ENCODE results near the gene STK32C.

The STK32C gene

DNA sequence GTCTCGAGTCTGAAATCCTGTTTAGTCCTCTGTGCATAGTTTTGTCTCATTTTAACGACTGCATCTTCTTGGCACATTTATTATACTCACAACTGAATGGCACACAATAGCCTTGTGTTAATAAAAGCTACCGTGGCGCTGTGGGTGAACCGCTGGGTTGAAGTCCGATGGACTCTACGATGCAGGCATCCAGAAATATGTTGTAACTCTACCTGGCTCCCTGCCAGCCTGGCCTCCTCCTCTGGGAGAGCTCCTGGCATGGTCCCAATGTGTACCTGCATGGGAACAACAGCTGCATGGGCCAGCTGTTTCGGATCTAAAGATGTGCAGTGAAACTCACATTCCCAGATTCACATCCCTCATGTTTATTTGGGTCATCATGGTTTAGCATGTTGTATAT is 124.7 kb downstream of the STK32C start:
- H3K79me2 ChIP-seq (ENCODE audit: control insufficient read depth, insufficient read depth, low read length): no peaks in the 10 kb centered on the region
- DNase-seq: no peak
- H3K9ac ChIP-seq (ENCODE audit: low read length): no peak overlapping the region
- peaks cover 24% of the 10 kb centered on the region for H3K27me3 ChIP-seq (ENCODE audit: insufficient read depth, low read length, poor library complexity)
- no peaks in the 10 kb centered on the region for H3K79me1 ChIP-seq (ENCODE audit: low read length)
- no peak overlapping the region for H4K8ac ChIP-seq (ENCODE audit: low read depth, low read length)
- WGBS (ENCODE audit: extremely low coverage, insufficient coverage, low lambda C conversion rate): no CpG with 5 or more reads among the region's 8 CpGs
- no peak overlapping the region for H3K27ac ChIP-seq (ENCODE audit: low read depth, low read length)
- H2BK120ac ChIP-seq (ENCODE audit: low read depth, low read length): no peak overlapping the region
- H3K56ac ChIP-seq (ENCODE audit: low read length): no peak overlapping the region
- H3K23ac ChIP-seq (ENCODE audit: low read length): no peak overlapping the region
- H3K4ac ChIP-seq (ENCODE audit: low read depth, low read length): no peak overlapping the region
- H3K4me3 ChIP-seq (ENCODE audit: low read length): no peak overlapping the region
- H4K5ac ChIP-seq (ENCODE audit: low read length): no peak overlapping the region
- no peak overlapping the region for H2AK5ac ChIP-seq (ENCODE audit: low read length)
- no peak overlapping the region for H3K4me2 ChIP-seq (ENCODE audit: low read length)
- H3K18ac ChIP-seq (ENCODE audit: low read length): no peak overlapping the region
- H2BK5ac ChIP-seq (ENCODE audit: low read length): no peak overlapping the region
- no peaks in the 10 kb centered on the region for H3K36me3 ChIP-seq (ENCODE audit: control insufficient read depth, insufficient read depth, low read length)
- H2BK15ac ChIP-seq (replicated peaks; ENCODE audit: low read depth): no peak overlapping the region
- H3K4me1 ChIP-seq (ENCODE audit: control insufficient read depth, low read depth, low read length): no peaks in the 10 kb centered on the region

DNA sequence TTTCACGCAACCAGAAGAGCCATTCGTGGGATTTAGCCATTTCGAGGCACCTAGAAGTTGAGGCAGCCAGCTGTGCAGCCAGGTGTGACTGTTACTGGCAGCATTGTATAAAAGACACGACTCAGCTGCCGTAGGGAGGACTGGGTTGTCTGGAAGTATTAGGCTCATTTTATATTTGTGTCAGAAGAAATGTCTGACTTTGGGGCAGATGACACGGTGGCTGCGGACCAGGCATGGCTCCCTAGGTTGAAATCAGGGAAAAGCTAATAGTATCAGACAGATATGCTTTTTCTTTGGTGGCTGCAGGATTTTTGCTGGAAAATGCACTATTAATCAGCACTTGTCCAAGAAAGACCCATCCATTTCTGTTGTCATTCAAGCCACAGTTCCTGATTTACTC is 125.2 kb downstream of the STK32C start:
- Histone ChIP-seq H2BK120ac (ENCODE audit: low read depth, low read length) (no peak overlapping the region), H4K5ac (ENCODE audit: low read length) (no peak overlapping the region), H4K8ac (ENCODE audit: low read depth, low read length) (no peak overlapping the region), H3K36me3 (ENCODE audit: control insufficient read depth, insufficient read depth, low read length) (no peaks in the 10 kb centered on the region), H2BK15ac (replicated peaks; ENCODE audit: low read depth) (no peak overlapping the region), H3K4me3 (ENCODE audit: low read length) (no peak overlapping the region), H3K4ac (ENCODE audit: low read depth, low read length) (no peak overlapping the region), H3K4me1 (ENCODE audit: control insufficient read depth, low read depth, low read length) (no peaks in the 10 kb centered on the region), H3K79me1 (ENCODE audit: low read length) (no peaks in the 10 kb centered on the region), H3K56ac (ENCODE audit: low read length) (no peak overlapping the region), H2AK5ac (ENCODE audit: low read length) (no peak overlapping the region), H3K4me2 (ENCODE audit: low read length) (no peak overlapping the region), H3K18ac (ENCODE audit: low read length) (no peak overlapping the region), H3K27ac (ENCODE audit: low read depth, low read length) (no peak overlapping the region), H3K79me2 (ENCODE audit: control insufficient read depth, insufficient read depth, low read length) (no peaks in the 10 kb centered on the region), H3K23ac (ENCODE audit: low read length) (no peak overlapping the region), H3K27me3 (ENCODE audit: insufficient read depth, low read length, poor library complexity) (peaks cover 19% of the 10 kb centered on the region), H3K9ac (ENCODE audit: low read length) (no peak overlapping the region), H2BK5ac (ENCODE audit: low read length) (no peak overlapping the region)
- WGBS (ENCODE audit: extremely low coverage, insufficient coverage, low lambda C conversion rate): no CpG with 5 or more reads among the region's 7 CpGs
- no peak for DNase-seq

DNA sequence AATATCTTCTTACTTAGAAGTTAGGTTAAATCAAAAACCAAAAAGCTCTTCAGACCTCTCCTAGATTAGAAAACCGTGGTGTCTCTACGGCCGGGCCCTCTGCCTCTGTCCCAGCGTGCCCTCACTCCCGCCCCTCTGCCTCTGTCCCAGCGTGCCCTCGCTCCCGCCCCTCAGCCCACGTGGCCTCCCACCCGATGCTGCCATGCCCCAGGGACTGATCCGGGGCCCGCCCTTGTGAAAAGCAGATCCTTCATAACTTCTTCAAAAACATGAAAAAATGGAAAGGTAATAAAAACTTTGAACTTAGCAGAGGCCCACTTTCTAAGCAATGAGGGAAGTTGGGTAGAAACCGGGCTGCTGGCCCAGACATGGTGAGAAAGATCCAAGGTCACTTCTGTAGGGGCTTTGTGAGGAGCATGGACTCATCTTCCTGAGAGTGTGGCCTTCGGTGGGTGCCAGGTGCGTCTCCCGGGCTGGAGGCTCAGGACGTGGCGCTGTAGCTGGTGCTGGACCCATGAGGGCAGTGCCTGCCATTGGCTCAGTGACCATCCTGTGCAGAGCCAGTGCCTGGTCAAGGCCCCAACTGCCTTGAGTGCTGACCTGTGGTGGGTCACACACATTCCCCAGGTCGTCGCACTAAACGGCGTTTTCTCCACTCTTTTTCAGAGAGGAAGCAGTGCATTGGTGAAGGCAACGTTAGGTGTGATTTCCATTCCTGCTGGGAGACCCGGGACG is 125.9 kb downstream of the STK32C start:
- Histone ChIP-seq H3K18ac (ENCODE audit: low read length) (no peak overlapping the region), H3K36me3 (ENCODE audit: control insufficient read depth, insufficient read depth, low read length) (no peaks in the 10 kb centered on the region), H3K4me3 (ENCODE audit: low read length) (no peak overlapping the region), H4K5ac (ENCODE audit: low read length) (no peak overlapping the region), H3K23ac (ENCODE audit: low read length) (no peak overlapping the region), H3K4ac (ENCODE audit: low read depth, low read length) (no peak overlapping the region), H3K4me1 (ENCODE audit: control insufficient read depth, low read depth, low read length) (no peaks in the 10 kb centered on the region), H3K27me3 (ENCODE audit: insufficient read depth, low read length, poor library complexity) (peaks cover 15% of the 10 kb centered on the region), H2BK5ac (ENCODE audit: low read length) (no peak overlapping the region), H3K56ac (ENCODE audit: low read length) (no peak overlapping the region), H3K4me2 (ENCODE audit: low read length) (no peak overlapping the region), H3K9ac (ENCODE audit: low read length) (no peak overlapping the region), H3K79me1 (ENCODE audit: low read length) (no peaks in the 10 kb centered on the region), H3K27ac (ENCODE audit: low read depth, low read length) (no peak overlapping the region), H2AK5ac (ENCODE audit: low read length) (no peak overlapping the region), H2BK15ac (replicated peaks; ENCODE audit: low read depth) (no peak overlapping the region), H3K79me2 (ENCODE audit: control insufficient read depth, insufficient read depth, low read length) (no peaks in the 10 kb centered on the region), H4K8ac (ENCODE audit: low read depth, low read length) (no peak overlapping the region), H2BK120ac (ENCODE audit: low read depth, low read length) (no peak overlapping the region)
- no CpG with 5 or more reads among the region's 25 CpGs for WGBS (ENCODE audit: extremely low coverage, insufficient coverage, low lambda C conversion rate)
- DNase-seq: no peak

DNA sequence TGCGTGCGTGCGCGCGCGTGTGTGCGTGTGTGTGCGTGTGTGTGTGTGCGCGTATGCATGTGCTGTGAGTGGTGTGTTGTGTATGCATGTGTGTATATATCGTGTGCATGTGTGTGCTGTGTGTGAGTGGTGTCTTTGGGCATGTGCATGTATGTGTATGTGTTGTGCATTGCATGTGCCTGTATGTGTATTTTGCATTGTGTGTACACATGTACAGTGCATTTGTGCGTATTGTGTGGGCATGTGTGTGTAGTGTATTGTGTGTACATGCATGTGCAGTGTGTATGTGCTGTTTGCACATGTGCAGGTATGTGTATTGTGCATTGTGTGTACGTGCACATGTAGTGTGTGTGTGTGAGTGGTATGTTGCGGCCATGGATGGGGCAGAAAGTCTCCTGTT is 127.0 kb downstream of the STK32C start:
- H4K5ac ChIP-seq (ENCODE audit: low read length): no peak overlapping the region
- no CpG with 5 or more reads among the region's 14 CpGs for WGBS (ENCODE audit: extremely low coverage, insufficient coverage, low lambda C conversion rate)

DNA sequence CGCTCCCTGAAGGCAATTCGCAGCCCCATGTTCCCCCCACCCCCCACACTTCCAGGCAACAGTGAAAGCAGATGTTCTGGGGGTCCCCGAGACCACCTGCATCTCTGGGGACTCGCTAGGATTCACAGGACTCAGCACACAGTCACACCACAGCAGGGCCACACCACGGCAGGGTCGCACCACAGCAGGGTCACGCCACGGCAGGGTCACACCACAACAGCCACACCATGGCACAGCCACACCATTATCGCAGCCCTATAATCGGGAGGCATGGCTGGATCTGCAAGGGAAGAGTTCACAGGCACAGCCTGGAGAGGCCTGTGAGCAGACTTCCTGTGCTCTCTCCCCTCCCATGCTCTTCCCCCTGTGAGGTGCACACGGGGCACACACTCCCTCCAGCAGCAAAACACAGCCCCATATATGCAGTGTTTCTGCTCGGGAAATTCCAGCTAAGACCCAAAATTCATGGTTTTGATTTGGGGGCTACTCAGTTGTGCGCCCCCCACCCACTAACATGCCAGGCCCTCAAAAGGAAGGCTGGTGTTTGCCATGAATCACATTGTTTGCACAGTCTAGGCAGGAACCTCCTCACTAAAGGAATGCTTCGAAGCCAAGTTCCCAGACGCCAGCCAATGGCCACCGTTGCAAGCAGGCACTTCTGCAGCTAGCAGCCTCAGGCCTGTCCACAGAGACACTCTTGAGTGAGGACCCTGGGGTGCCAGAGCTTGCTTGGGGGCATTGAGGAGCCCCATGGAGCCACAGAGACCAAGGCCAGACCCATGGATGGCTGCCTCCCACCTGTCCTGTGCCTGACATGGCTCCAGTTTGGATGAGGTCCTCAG is 128.0 kb downstream of the STK32C start:
- Histone ChIP-seq H3K23ac (ENCODE audit: low read length) (no peak overlapping the region), H2BK5ac (ENCODE audit: low read length) (no peak overlapping the region), H2BK120ac (ENCODE audit: low read depth, low read length) (no peak overlapping the region), H3K27me3 (ENCODE audit: insufficient read depth, low read length, poor library complexity) (peaks cover 2% of the 10 kb centered on the region), H2AK5ac (ENCODE audit: low read length) (no peak overlapping the region), H3K18ac (ENCODE audit: low read length) (no peak overlapping the region), H3K56ac (ENCODE audit: low read length) (no peak overlapping the region), H3K4ac (ENCODE audit: low read depth, low read length) (no peak overlapping the region), H2BK15ac (replicated peaks; ENCODE audit: low read depth) (no peak overlapping the region), H4K8ac (ENCODE audit: low read depth, low read length) (no peak overlapping the region), H3K9ac (ENCODE audit: low read length) (no peak overlapping the region), H3K4me1 (ENCODE audit: control insufficient read depth, low read depth, low read length) (no peaks in the 10 kb centered on the region), H3K4me2 (ENCODE audit: low read length) (no peak overlapping the region), H3K4me3 (ENCODE audit: low read length) (no peak overlapping the region), H3K79me1 (ENCODE audit: low read length) (no peaks in the 10 kb centered on the region), H3K79me2 (ENCODE audit: control insufficient read depth, insufficient read depth, low read length) (no peaks in the 10 kb centered on the region), H3K27ac (ENCODE audit: low read depth, low read length) (no peak overlapping the region), H4K5ac (ENCODE audit: low read length) (no peak overlapping the region), H3K36me3 (ENCODE audit: control insufficient read depth, insufficient read depth, low read length) (no peaks in the 10 kb centered on the region)
- WGBS (ENCODE audit: extremely low coverage, insufficient coverage, low lambda C conversion rate): no CpG with 5 or more reads among the region's 16 CpGs
- DNase-seq: no peak

More for the DNA sequence above, 127.0 kb downstream of the STK32C start:
- H3K18ac ChIP-seq (ENCODE audit: low read length): no peak overlapping the region
- H2BK120ac ChIP-seq (ENCODE audit: low read depth, low read length): no peak overlapping the region
- H3K4me2 ChIP-seq (ENCODE audit: low read length): no peak overlapping the region
- H3K23ac ChIP-seq (ENCODE audit: low read length): no peak overlapping the region
- H4K8ac ChIP-seq (ENCODE audit: low read depth, low read length): no peak overlapping the region
- no peak for DNase-seq
- no peaks in the 10 kb centered on the region for H3K36me3 ChIP-seq (ENCODE audit: control insufficient read depth, insufficient read depth, low read length)
- no peak overlapping the region for H3K27ac ChIP-seq (ENCODE audit: low read depth, low read length)
- H2BK5ac ChIP-seq (ENCODE audit: low read length): no peak overlapping the region
- H3K4ac ChIP-seq (ENCODE audit: low read depth, low read length): no peak overlapping the region
- no peak overlapping the region for H2AK5ac ChIP-seq (ENCODE audit: low read length)
- no peak overlapping the region for H3K4me3 ChIP-seq (ENCODE audit: low read length)
- H3K27me3 ChIP-seq (ENCODE audit: insufficient read depth, low read length, poor library complexity): peaks cover 12% of the 10 kb centered on the region
- no peak overlapping the region for H3K56ac ChIP-seq (ENCODE audit: low read length)
- no peak overlapping the region for H3K9ac ChIP-seq (ENCODE audit: low read length)
- H3K4me1 ChIP-seq (ENCODE audit: control insufficient read depth, low read depth, low read length): no peaks in the 10 kb centered on the region
- H3K79me2 ChIP-seq (ENCODE audit: control insufficient read depth, insufficient read depth, low read length): no peaks in the 10 kb centered on the region
- H3K79me1 ChIP-seq (ENCODE audit: low read length): no peaks in the 10 kb centered on the region
- H2BK15ac ChIP-seq (replicated peaks; ENCODE audit: low read depth): no peak overlapping the region
